GM06990 (cell line): ENCODE data around the gene PRUNE2.

Experiments used
- DNase-seq: peaks from one replicate; pipeline ENCODE4 v3.0.0-alpha.2; 2011; ENCODE audit not compliant: insufficient read length; ENCODE audit errors: extremely low read depth
- H3K27me3 ChIP-seq: replicated peaks from 2 replicates; pipeline ENCODE4 v1.6.0; 2011; ENCODE audit warnings: low read length; ENCODE audit not compliant: control insufficient read depth, insufficient read depth
- H3K36me3 ChIP-seq: 2 replicates; pipeline ENCODE4 v1.5.1; 2011; ENCODE audit warnings: low read length; ENCODE audit not compliant: control insufficient read depth, insufficient read depth
- H3K4me3 ChIP-seq: replicated peaks from 2 replicates; pipeline ENCODE4 v1.5.1; 2011; ENCODE audit warnings: low read depth, mild to moderate bottlenecking, control low read depth, low read length
- TF ChIP-seq, protein P1 (sequence below): IDR thresholded peaks from 2 replicates; pipeline ENCODE4 v1.5.1; 2011; ENCODE audit warnings: low read length, control low read depth, mild to moderate bottlenecking, inconsistent platforms; ENCODE audit not compliant: insufficient read depth, poor library complexity, severe bottlenecking

The PRUNE2 gene

DNA sequence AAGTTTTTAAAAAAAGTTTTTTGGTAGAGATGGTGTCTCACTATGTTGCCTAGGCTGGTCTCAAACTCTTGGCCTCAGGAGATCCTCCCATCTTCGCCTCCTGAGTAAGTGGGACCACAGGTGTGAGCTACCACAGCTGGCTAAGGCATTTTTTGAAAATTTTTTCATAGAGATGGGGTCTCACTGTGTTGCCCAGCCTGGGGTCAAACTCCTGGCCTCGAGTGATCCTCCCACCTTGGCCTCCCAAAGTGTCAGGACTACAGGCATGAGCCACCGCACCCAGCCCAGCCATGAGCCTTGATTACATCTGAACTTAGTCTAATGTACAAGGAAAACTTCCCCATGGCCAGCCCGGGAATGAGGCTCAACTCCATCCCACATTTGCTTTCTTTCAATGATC, 219.2 kb downstream of the PRUNE2 start:
- no peaks in the 10 kb centered on the region for H3K36me3 ChIP-seq
- TF ChIP-seq, protein P1, sequence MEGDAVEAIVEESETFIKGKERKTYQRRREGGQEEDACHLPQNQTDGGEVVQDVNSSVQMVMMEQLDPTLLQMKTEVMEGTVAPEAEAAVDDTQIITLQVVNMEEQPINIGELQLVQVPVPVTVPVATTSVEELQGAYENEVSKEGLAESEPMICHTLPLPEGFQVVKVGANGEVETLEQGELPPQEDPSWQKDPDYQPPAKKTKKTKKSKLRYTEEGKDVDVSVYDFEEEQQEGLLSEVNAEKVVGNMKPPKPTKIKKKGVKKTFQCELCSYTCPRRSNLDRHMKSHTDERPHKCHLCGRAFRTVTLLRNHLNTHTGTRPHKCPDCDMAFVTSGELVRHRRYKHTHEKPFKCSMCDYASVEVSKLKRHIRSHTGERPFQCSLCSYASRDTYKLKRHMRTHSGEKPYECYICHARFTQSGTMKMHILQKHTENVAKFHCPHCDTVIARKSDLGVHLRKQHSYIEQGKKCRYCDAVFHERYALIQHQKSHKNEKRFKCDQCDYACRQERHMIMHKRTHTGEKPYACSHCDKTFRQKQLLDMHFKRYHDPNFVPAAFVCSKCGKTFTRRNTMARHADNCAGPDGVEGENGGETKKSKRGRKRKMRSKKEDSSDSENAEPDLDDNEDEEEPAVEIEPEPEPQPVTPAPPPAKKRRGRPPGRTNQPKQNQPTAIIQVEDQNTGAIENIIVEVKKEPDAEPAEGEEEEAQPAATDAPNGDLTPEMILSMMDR = no peak
- no peak overlapping the region for H3K4me3 ChIP-seq
- no peaks in the 10 kb centered on the region for H3K27me3 ChIP-seq
- DNase-seq = no peak

DNA sequence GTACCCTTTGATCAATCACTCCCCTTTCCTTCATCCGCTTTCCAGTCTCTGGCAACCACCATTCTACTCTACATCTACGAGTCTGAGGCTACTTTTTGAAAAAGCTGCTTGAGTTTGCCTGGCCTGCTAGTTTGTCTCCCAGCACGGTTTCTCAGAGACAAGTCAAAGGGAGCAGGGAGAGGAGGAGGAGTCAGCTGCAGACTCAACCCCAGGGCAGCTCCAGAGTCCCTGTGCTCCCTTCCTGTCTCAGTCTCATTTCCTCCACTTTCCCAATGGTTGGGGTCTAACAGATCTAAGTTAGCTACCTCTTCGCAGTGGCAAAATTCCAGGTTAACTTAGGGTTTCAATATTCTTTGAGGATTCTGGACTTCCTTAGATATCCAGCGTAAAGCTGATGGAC, 221.7 kb downstream of the PRUNE2 start:
- TF ChIP-seq, protein P1 = no peak
- Histone ChIP-seq H3K36me3 (no peaks in the 10 kb centered on the region), H3K4me3 (no peak overlapping the region), H3K27me3 (no peaks in the 10 kb centered on the region)
- DNase-seq = no peak

DNA sequence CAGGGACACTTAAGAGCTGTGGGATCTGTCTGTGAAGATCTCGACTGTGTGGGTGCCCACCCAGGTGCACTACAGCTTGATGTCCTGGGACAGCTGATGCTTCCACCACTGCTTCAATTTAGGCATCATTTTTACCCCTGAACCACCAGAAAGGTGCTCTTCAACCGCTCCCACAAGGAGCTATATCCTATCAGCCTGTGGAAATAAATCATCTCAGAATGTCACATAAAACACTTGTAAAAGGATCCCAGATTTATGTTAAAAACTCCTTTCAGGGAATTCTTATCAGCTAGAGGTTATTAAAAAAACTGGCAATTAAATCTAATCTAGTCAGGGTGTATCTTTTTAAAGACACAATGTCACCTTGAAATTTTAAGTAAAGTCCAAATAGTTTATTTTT, 224.4 kb downstream of the PRUNE2 start:
- Histone ChIP-seq H3K36me3 (no peaks in the 10 kb centered on the region), H3K27me3 (no peaks in the 10 kb centered on the region), H3K4me3 (no peak overlapping the region)
- TF ChIP-seq, protein P1 = no peak
- DNase-seq = no peak

DNA sequence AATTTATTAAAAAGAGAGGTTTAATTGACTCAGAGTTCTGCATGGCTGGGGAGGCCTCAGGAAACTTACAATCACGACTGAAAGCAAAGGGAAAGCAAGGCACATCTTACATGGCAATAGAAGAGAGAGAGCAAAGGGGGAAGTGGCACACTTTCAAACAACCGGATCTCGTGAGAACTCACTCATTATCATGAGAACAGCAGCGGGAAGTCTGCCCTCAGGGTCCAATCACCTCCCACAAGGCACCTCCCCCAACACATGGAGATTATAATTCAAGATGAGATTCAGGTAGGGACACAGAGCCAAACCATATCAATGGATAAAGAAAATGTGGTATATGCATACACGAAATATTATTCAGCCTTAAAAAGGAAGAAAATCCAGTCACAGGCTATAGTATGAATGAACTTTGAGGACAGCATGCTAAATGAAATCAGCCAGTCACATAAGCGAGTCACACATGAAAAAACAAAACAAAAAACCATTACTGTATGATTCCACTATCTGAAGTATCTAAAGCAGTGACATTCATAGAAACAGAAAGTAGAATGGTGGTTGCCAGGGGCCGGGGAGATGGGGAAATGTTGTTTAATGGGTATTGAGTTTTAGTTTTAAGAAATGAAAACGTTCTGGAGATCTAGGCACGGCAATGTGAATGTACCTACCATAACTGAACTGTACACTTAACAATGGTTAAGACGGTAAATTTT, 225.0 kb downstream of the PRUNE2 start:
- DNase-seq = no peak
- Histone ChIP-seq H3K27me3 (no peaks in the 10 kb centered on the region), H3K36me3 (no peaks in the 10 kb centered on the region), H3K4me3 (no peak overlapping the region)
- TF ChIP-seq, protein P1 = no peak

DNA sequence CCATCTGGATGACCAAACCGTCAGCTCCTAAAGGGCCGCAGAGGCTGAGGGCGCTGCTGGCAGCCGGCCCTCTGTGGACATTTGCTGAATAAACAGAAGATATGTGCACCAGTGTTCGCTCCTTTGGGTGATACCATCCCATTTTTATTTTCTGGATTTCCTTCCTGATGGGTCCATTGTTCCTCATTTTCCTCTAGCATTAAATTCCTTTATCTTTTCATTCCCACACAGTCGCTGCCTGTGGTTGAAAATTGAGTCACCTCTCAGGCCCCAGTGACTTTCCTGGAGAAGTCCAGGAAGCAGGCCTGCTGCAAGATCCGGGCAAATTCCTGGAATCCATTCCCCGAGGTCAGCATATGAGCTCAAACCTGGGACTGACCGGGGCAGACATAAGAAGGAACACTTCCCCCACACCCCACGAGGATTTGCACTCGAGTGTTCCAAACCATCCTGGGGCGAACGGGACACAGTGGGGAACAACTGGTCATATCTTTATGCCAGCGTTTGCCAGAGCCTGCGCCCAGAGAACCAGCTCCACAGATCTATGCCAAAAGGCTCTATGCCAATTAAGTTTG, 228.3 kb downstream of the PRUNE2 start:
- Histone ChIP-seq H3K27me3 (no peaks in the 10 kb centered on the region), H3K36me3 (no peaks in the 10 kb centered on the region), H3K4me3 (no peak overlapping the region)
- no peak for DNase-seq
- TF ChIP-seq, protein P1 = no peak
